ENCODE results near the gene VPS54. TPM values are rescaled to one million over a fixed set of nuclear protein-coding genes. Genes with fewer than 3 reads are reported as not detected.

VPS54 gene
- total RNA-seq, 2 experiments from 2014 or later, result 12.5 to 12.8 TPM

DNA sequence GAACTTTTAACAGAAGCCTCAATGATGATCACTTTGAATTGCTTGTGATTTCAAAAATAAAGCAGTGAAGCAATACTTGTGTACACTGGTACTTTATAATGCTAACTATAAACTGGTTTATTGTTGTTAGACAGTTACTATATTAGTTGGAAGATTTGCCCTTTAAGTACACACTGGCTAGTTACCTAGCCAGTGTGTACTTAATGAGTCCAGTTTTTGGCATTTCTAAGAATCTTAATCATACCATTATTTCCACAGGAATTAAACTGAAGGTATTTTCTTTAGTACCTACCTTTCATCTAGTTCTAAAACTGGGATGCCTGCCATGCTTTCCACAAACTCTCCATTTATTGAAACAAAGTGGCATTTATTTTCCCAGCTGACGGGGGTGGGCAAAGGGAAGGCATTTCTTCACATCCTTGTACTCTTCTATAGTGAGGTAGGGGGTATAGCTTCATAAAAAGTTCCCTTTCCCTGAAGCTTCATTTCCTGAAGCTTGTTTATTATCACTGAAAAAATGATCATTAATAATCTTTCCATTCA, 127.7 kb downstream of the VPS54 start:
- ChIA-PET POLR2A (no interaction called here), CTCF (interaction anchor here (1.2 to 1.4 kb wide), 2 partner anchors 192 to 198 kb away, joined by 3 to 4 read pairs; no protein-coding TSS in a partner anchor)
- intact Hi-C loops (cut with micrococcal nuclease), result no loop called here
- Mint-ChIP-seq H3K4me3 (no peak overlapping the region), H3K27me3 (no peaks in the 10 kb centered on the region), H3K9me3 (no peaks in the 10 kb centered on the region), H3K36me3 (peaks cover 38% of the 10 kb centered on the region), H3K27ac (no peak overlapping the region), H3K4me1 (ENCODE audit: low read depth) (peaks cover 5% of the 10 kb centered on the region)
- no peak for DNase-seq

DNA sequence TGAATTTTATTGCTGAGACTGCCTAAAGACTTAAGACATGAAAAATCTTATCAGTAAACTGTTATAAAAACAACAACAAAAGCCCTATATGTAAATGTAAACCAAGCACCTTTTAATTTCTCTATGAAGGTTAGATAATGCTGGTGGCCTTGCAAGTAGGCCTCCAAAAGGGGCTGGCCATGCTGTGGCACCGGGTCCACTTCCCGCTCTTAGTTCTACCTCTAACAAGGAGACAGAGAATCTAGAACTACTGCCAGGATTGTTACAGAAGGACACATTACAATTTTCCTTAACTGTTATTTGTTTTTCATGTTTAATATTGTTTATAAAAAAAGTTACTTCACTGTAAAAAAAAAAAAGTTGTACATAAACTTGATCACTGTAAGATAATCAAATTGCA, 128.6 kb downstream of the VPS54 start:
- Mint-ChIP-seq H3K9me3 (no peaks in the 10 kb centered on the region), H3K27ac (no peak overlapping the region), H3K4me1 (ENCODE audit: low read depth) (peaks cover 5% of the 10 kb centered on the region), H3K27me3 (no peaks in the 10 kb centered on the region), H3K4me3 (no peak overlapping the region), H3K36me3 (peaks cover 38% of the 10 kb centered on the region)
- ChIA-PET CTCF (interaction anchor here (0.6 to 1.7 kb wide), 7 partner anchors 9 to 437 kb away, joined by 3 to 11 read pairs (median 4); no protein-coding TSS in a partner anchor), POLR2A (no interaction called here)
- no peak for DNase-seq
- intact Hi-C loops (cut with micrococcal nuclease), result no loop called here

DNA sequence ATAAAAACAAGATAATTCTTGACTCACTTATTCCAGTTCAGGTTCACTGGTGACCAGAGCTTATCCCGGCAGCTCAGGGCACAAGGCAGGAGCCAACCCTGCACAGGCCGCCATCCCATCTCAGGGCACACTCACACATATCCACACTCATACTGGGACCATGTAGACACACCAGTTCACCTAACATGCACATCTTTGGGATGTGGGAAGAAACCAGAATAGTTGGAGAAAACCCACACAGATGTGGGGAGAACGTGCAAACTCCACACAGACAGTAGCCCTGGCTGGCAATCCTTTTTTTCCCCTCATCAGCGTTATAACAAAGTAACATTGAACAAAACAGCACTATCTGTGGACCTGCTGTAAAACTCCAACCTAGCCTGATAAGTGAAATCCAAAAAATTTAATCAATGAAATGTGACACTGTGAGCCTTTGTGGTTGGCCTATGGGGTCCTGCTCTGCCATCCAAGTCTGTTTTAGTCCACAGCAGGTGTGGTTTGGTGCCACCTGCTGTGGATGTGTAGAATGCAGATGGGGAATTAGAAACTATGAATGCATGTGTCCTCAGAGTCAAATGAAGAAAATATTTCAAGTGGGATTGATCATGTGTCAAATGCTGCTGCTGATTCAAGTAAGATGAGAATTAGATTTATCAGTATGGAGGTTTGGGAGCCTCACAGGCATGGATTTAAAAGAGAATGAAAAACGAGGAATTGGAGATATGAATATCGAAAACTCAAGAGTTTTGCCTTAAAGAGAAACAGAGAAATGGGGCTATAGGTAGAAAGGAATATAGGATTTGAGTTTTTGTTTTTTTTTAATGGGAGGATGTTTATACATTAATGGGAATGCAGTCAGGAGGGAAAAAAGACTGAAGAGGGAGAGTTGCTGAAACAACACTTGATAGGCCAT, 130.5 kb downstream of the VPS54 start:
- CTCF ChIA-PET, result interaction anchor here (0.7 to 1.7 kb wide), 7 partner anchors 11 to 211 kb away, joined by 3 to 8 read pairs (median 4); partner anchors contain the start of gene VPS54
- POLR2A ChIA-PET, result no interaction called here
- H3K9me3 Mint-ChIP-seq, result no peaks in the 10 kb centered on the region

DNA sequence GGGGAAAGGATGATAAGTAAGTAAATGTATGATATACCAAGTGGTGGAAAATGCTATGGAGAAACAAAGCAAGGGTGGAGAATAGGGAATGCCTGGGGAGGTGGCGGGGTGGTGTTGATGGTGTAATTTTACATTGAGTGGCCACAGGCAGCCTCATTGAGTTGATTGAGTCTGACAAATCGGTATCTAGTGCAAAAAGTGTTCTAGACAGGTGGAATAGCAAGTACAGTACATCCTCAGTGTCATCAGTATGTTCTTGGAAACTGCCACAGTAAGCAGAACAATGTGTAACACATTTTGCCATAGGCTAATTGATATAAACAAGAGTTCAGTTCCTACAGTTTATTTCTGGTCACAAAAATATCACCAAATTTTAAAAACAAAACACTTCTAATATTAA, 131.2 kb downstream of the VPS54 start:
- Mint-ChIP-seq H3K27me3 (no peaks in the 10 kb centered on the region), H3K9me3 (no peaks in the 10 kb centered on the region), H3K27ac (no peak overlapping the region), H3K4me1 (ENCODE audit: low read depth) (peaks cover 5% of the 10 kb centered on the region), H3K4me3 (no peak overlapping the region), H3K36me3 (peaks cover 45% of the 10 kb centered on the region)
- ChIA-PET POLR2A (no interaction called here), CTCF (interaction anchor here (0.9 to 1.0 kb wide), 4 partner anchors 131 to 211 kb away, joined by 3 to 7 read pairs (median 5); partner anchors contain the start of gene VPS54)
- DNase-seq, result no peak
- intact Hi-C loops (cut with micrococcal nuclease), result loop anchor here (1.0 to 2.0 kb wide), 2 partner anchors 189 to 299 kb away; partner anchors contain the start of genes MDH1 and WDPCP

More for the DNA sequence above, 130.5 kb downstream of the VPS54 start:
- Mint-ChIP-seq H3K27ac (peak overlapping the region; percentile 70), H3K27me3 (no peaks in the 10 kb centered on the region), H3K4me1 (ENCODE audit: low read depth) (peaks cover 5% of the 10 kb centered on the region), H3K4me3 (no peak overlapping the region), H3K36me3 (peaks cover 42% of the 10 kb centered on the region)
- intact Hi-C loops (cut with micrococcal nuclease), result loop anchor here (1.0 to 2.0 kb wide), 3 partner anchors 189 to 300 kb away; partner anchors contain the start of genes MDH1 and WDPCP
- DNase-seq, result peak; percentile 63

DNA sequence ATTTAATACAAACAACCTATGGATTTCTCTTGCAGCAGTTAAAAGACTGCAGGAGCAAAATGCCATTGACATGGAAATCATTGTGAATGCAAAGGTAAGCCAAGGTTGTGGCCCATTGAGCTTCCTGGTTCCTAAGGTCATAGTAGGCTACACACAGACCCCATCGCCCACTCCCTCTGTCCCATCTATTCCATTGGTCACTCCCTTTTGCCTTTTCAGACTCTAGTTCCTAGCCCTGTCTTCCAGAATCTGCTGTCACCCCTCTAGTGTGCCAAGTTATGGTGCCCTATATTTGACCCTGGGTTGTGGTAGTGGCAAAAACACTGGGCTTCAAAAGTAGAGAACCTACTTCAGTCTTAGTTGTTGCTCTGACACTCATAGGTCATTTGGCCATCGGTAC, 132.8 kb downstream of the VPS54 start:
- H3K36me3 Mint-ChIP-seq, result peaks cover 48% of the 10 kb centered on the region
- no peak for DNase-seq
- ChIA-PET POLR2A (no interaction called here), CTCF (no interaction called here)
- H3K27me3 Mint-ChIP-seq, result no peaks in the 10 kb centered on the region
- intact Hi-C loops (cut with micrococcal nuclease), result no loop called here
- no peak overlapping the region for H3K27ac Mint-ChIP-seq
- no peaks in the 10 kb centered on the region for H3K9me3 Mint-ChIP-seq
- H3K4me1 Mint-ChIP-seq (ENCODE audit: low read depth), result peaks cover 18% of the 10 kb centered on the region
- no peak overlapping the region for H3K4me3 Mint-ChIP-seq

DNA sequence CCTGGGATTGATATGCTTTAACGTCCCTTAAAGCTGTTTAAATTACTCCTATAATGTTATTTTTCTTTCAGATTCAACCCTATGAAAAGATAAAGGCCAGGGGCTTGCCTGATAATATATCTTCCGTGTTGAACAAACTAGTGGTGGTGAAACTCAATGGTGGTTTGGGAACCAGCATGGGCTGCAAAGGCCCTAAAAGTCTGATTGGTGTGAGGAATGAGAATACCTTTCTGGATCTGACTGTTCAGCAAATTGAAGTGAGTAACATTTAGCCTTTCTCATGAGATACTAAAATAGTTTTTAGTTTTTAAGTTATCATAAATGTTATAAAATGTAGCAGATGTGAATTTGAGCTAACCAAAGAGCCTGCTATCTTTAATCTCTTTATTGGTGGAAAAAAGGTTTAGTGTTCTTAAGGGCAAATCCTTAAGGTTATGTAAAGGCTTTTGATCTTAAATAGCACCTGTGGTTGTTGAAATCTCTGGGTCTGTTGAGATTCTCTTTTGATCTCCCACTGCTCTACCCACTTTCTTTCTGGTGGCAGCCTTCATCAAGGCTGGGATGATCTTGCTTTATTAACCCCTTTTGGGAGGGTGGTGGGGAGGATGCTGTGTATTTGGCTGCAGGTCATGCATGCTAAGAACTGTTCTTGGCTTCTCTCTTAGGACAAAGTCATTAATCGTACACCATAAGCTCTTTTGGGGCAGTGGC, 136.7 kb downstream of the VPS54 start:
- Mint-ChIP-seq H3K9me3 (no peaks in the 10 kb centered on the region), H3K4me1 (ENCODE audit: low read depth) (peaks cover 24% of the 10 kb centered on the region), H3K27me3 (no peaks in the 10 kb centered on the region), H3K27ac (no peak overlapping the region), H3K4me3 (no peak overlapping the region), H3K36me3 (peaks cover 26% of the 10 kb centered on the region)
- POLR2A ChIA-PET, result no interaction called here
- peak; percentile 21 for DNase-seq
- intact Hi-C loops (cut with micrococcal nuclease), result loop anchor here (2.0 kb wide), 1 partner anchor 42 kb away; the partner anchor contains the start of gene UGP2
- CTCF ChIA-PET, result interaction anchor here (1.2 kb wide), 1 partner anchor 21 kb away, joined by 4 read pairs; no protein-coding TSS in a partner anchor

DNA sequence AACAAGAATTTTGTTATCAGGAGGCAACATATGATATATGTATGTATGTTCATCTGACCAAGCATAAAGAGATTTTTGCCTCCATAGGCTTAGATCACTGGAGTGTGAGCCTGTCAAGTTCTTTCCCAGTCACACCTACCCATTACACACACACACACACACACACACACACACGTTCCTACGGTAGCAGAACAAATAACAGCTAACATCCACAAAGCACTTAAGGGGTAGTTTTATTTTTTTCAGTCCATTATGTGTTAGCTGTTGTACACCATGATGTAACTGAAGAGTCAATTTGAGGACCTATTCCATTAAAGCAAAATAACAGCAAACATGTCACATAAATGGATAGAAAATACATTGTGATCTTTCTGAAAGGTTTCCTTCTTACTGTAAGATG, 138.0 kb downstream of the VPS54 start:
- peaks cover 30% of the 10 kb centered on the region for H3K36me3 Mint-ChIP-seq
- H3K9me3 Mint-ChIP-seq, result no peaks in the 10 kb centered on the region
- CTCF ChIA-PET, result no interaction called here
- no peaks in the 10 kb centered on the region for H3K27me3 Mint-ChIP-seq
- POLR2A ChIA-PET, result no interaction called here
- H3K4me1 Mint-ChIP-seq (ENCODE audit: low read depth), result peaks cover 28% of the 10 kb centered on the region
- H3K4me3 Mint-ChIP-seq, result no peak overlapping the region
- peak overlapping the region; percentile 21 for H3K27ac Mint-ChIP-seq
- DNase-seq, result no peak
- intact Hi-C loops (cut with micrococcal nuclease), result no loop called here

DNA sequence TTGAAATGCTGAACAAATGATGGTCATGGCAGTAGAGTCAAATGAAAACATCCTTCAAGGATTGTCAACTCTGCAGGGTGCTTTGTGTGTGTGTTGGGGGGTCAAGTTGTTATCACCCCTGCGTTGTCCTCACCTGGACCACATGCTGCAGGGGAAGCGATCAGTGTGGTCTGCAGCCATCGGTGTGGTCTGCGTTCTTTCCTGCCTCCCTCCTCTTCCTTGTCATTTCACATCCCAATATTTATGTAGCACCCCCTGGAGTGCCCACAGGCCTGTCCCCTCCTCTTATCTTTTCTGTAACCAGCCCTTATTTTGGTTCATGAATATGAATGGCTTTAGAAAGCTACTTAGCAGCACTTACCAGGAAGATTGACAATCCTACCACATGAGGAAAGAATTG, 138.6 kb downstream of the VPS54 start:
- ChIA-PET CTCF (no interaction called here), POLR2A (no interaction called here)
- no peaks in the 10 kb centered on the region for H3K27me3 Mint-ChIP-seq
- H3K9me3 Mint-ChIP-seq, result no peaks in the 10 kb centered on the region
- H3K4me1 Mint-ChIP-seq (ENCODE audit: low read depth), result peaks cover 33% of the 10 kb centered on the region
- peaks cover 29% of the 10 kb centered on the region for H3K36me3 Mint-ChIP-seq
- intact Hi-C loops (cut with micrococcal nuclease), result no loop called here
- no peak overlapping the region for H3K4me3 Mint-ChIP-seq
- no peak for DNase-seq
- no peak overlapping the region for H3K27ac Mint-ChIP-seq

DNA sequence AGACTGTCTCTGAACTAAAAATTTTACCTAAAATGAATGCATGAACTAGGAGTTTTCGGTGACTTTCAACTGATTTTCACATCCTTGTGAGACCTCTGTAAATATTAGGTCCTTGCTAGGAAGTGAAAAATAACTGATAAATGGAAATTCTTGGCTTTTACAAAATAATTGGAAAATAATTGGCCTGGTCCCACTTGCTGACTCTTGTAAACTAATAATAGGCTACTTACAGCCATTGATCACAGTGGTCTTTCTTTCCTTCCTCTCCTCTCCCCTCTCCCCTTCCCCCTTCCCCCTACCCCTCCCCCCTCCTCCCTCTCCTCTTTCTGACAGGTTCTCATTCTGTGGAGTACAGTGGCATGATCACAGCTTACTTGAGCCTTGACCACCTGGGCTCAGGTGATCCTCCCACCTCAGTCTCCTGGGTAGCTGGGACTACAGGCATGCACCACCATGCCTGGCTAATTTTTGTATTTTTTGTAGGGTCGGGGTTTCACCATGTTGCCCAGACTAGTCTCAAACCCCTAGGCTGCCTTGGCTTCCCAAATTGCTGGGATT, 139.3 kb downstream of the VPS54 start:
- DNase-seq, result no peak
- H3K9me3 Mint-ChIP-seq, result no peaks in the 10 kb centered on the region
- H3K27me3 Mint-ChIP-seq, result no peaks in the 10 kb centered on the region
- H3K4me3 Mint-ChIP-seq, result no peak overlapping the region
- H3K4me1 Mint-ChIP-seq (ENCODE audit: low read depth), result peaks cover 38% of the 10 kb centered on the region
- peaks cover 27% of the 10 kb centered on the region for H3K36me3 Mint-ChIP-seq
- intact Hi-C loops (cut with micrococcal nuclease), result no loop called here
- POLR2A ChIA-PET, result no interaction called here
- no peak overlapping the region for H3K27ac Mint-ChIP-seq
- CTCF ChIA-PET, result interaction anchor here (1.5 kb wide), 1 partner anchor 19 kb away, joined by 4 read pairs; no protein-coding TSS in a partner anchor

DNA sequence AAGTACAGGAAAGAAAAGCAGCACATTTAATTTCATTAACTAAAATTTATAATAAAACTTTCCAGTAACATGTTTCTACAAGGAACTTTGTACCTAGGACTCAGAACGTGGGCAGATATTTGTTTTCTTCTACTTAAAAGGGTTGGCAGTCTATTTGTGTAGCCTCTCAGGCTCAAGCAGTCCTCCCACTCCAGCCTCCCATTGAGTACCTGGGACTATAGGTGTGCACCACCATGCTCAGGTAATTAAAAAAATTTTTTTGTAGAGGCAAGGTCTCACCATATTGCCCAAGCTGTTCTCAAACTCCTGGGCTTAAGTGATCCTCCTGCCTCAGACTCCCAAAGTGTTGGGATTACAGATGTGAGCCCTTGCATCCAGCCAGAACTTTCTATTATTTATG, 140.7 kb downstream of the VPS54 start:
- H3K4me3 Mint-ChIP-seq, result no peak overlapping the region
- peaks cover 44% of the 10 kb centered on the region for H3K4me1 Mint-ChIP-seq (ENCODE audit: low read depth)
- H3K27me3 Mint-ChIP-seq, result no peaks in the 10 kb centered on the region
- no peak overlapping the region for H3K27ac Mint-ChIP-seq
- no peaks in the 10 kb centered on the region for H3K9me3 Mint-ChIP-seq
- POLR2A ChIA-PET, result no interaction called here
- H3K36me3 Mint-ChIP-seq, result peaks cover 26% of the 10 kb centered on the region
- CTCF ChIA-PET, result interaction anchor here (1.5 kb wide), 1 partner anchor 17 kb away, joined by 4 read pairs; no protein-coding TSS in a partner anchor
- no peak for DNase-seq
- intact Hi-C loops (cut with micrococcal nuclease), result no loop called here

DNA sequence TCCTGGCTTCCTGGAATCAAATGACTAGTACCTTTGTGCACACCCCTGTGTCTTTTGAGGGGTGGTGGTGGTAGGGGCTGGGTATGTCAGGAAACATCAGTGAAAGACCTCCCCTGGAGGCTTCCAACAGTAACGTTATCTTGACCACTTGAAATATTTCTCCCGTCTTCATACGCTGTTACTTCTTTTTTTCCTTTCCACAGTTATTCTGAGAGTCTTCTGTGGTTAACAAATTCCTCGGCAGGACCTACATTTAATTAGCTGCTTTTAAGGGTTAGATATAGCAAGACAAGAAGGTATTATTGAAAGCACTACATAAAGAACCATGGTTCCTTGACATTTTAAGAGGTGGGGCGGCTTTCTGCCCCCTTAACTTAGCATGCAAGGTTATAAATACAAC, 142.9 kb downstream of the VPS54 start:
- H3K27me3 Mint-ChIP-seq, result no peaks in the 10 kb centered on the region
- peaks cover 34% of the 10 kb centered on the region for H3K4me1 Mint-ChIP-seq (ENCODE audit: low read depth)
- intact Hi-C loops (cut with micrococcal nuclease), result no loop called here
- DNase-seq, result no peak
- POLR2A ChIA-PET, result interaction anchor here (1.2 kb wide), 1 partner anchor 35 kb away, joined by 3 read pairs; the partner anchor contains the start of gene UGP2
- H3K4me3 Mint-ChIP-seq, result no peak overlapping the region
- no peak overlapping the region for H3K27ac Mint-ChIP-seq
- no peaks in the 10 kb centered on the region for H3K9me3 Mint-ChIP-seq
- CTCF ChIA-PET, result interaction anchor here (0.6 to 3.4 kb wide), 2 partner anchors 15 to 284 kb away, joined by 3 to 12 read pairs; no protein-coding TSS in a partner anchor
- H3K36me3 Mint-ChIP-seq, result peaks cover 24% of the 10 kb centered on the region
